HEK293 (cell line): ENCODE data around the gene RNF217.

ENCODE experiments used
- CTCF ChIA-PET: fragments of 350-600 bp; formaldehyde crosslinking; extraction: SDS; loops from one replicate; lab custom pipeline; 2021; ENCODE audit warnings: antibody characterized with exemption; lab: Yijun Ruan, JAX
- POLR2A ChIA-PET: fragments of 300-600 bp; formaldehyde crosslinking; extraction: SDS; loops from one replicate; lab custom pipeline; 2020; ENCODE audit warnings: antibody characterized with exemption, inconsistent platforms; lab: Yijun Ruan, JAX
- H3K27ac ChIP-seq: fragments of 200-500 bp; sonication (Bioruptor generic); 2 replicates; pipeline ENCODE4 v1.5.1; 2014; ENCODE audit warnings: low read depth, low read length, control low read depth, inconsistent platforms; ENCODE audit errors: extremely low read depth
- H3K36me3 ChIP-seq, 2 experiments: fragments of 200-500 bp in 1 of 2; sonication (Bioruptor generic) in 1 of 2; 1 replicate in 1 of 2; 2 replicates in 1 of 2; pipeline ENCODE4 v1.5.1; 2014 to 2017; ENCODE audit warnings: inconsistent platforms in 2 of 2, low read length in 2 of 2; ENCODE audit not compliant: control insufficient read depth in 2 of 2, insufficient read depth in 1 of 2
- H3K4me1 ChIP-seq: fragments of 200-500 bp; sonication (Bioruptor generic); 2 replicates; pipeline ENCODE4 v1.5.1; 2014; ENCODE audit warnings: mild to moderate bottlenecking, low read length, inconsistent platforms; ENCODE audit not compliant: control insufficient read depth, insufficient read depth
- H3K4me3 ChIP-seq: 2 replicates; pipeline ENCODE4 v1.5.1; 2011; ENCODE audit warnings: low read depth, mild to moderate bottlenecking, control low read depth, low read length, moderate library complexity
- H3K9me3 ChIP-seq: fragments of 200-500 bp; sonication (Bioruptor generic); 2 replicates; pipeline ENCODE4 v1.5.1; 2014; ENCODE audit warnings: low read depth, low read length, inconsistent platforms; ENCODE audit not compliant: control insufficient read depth, insufficient read depth
- BCL6B ChIP-seq: fragments of 450-650 bp; formaldehyde crosslinking; IDR thresholded peaks from 2 replicates; pipeline ENCODE4 v1.5.1; 2017; ENCODE audit warnings: missing biosample characterization, missing genetic modification characterization
- GLI2 ChIP-seq: fragments of 450-650 bp; formaldehyde crosslinking; IDR thresholded peaks from 2 replicates; pipeline ENCODE4; 2017; ENCODE audit warnings: missing biosample characterization, missing genetic modification characterization, low read depth, borderline replicate concordance
- IKZF3 ChIP-seq: fragments of 450-650 bp; IDR thresholded peaks from 2 replicates; pipeline ENCODE4 v1.5.0; 2018; ENCODE audit warnings: missing biosample characterization, mild to moderate bottlenecking, missing genetic modification characterization, moderate library complexity
- KLF1 ChIP-seq: fragments of 450-650 bp; formaldehyde crosslinking; IDR thresholded peaks from 2 replicates; pipeline ENCODE4 v1.5.1; 2016; ENCODE audit warnings: missing biosample characterization, missing genetic modification characterization
- KLF17 ChIP-seq: fragments of 450-650 bp; formaldehyde crosslinking; IDR thresholded peaks from 2 replicates; pipeline ENCODE4 v1.5.1; 2016; ENCODE audit warnings: missing biosample characterization, missing genetic modification characterization
- KLF7 ChIP-seq: fragments of 450-650 bp; formaldehyde crosslinking; IDR thresholded peaks from 2 replicates; pipeline ENCODE4 v1.5.1; 2016; ENCODE audit warnings: missing biosample characterization, missing genetic modification characterization, borderline replicate concordance
- OVOL3 ChIP-seq: fragments of 450-650 bp; formaldehyde crosslinking; IDR thresholded peaks from 2 replicates; pipeline ENCODE4 v1.5.1; 2016; ENCODE audit warnings: missing biosample characterization, missing genetic modification characterization
- PRDM10 ChIP-seq: fragments of 450-650 bp; formaldehyde crosslinking; IDR thresholded peaks from 2 replicates; pipeline ENCODE4 v1.5.1; 2016; ENCODE audit warnings: missing biosample characterization, missing genetic modification characterization
- PRDM2 ChIP-seq: fragments of 450-650 bp; formaldehyde crosslinking; IDR thresholded peaks from 2 replicates; pipeline ENCODE4 v1.5.1; 2016; ENCODE audit warnings: missing biosample characterization, missing genetic modification characterization, borderline replicate concordance
- SCRT2 ChIP-seq: fragments of 450-650 bp; formaldehyde crosslinking; IDR thresholded peaks from 2 replicates; pipeline ENCODE4 v1.5.1; 2016; ENCODE audit warnings: missing biosample characterization, missing genetic modification characterization
- YY2 ChIP-seq: fragments of 450-650 bp; formaldehyde crosslinking; IDR thresholded peaks from 2 replicates; pipeline ENCODE4 v1.5.1; 2016; ENCODE audit warnings: missing biosample characterization, missing genetic modification characterization
- ZNF398 ChIP-seq: fragments of 450-650 bp; formaldehyde crosslinking; IDR thresholded peaks from 2 replicates; pipeline ENCODE4 v1.5.1; 2017; ENCODE audit warnings: missing biosample characterization, missing genetic modification characterization
- ZNF623 ChIP-seq: fragments of 450-650 bp; formaldehyde crosslinking; IDR thresholded peaks from 2 replicates; pipeline ENCODE4 v1.5.1; 2016; ENCODE audit warnings: missing biosample characterization, missing genetic modification characterization
- ZNF645 ChIP-seq: fragments of 450-650 bp; formaldehyde crosslinking; IDR thresholded peaks from 2 replicates; pipeline ENCODE4; 2016; ENCODE audit warnings: missing biosample characterization, missing genetic modification characterization
- ZNF776 ChIP-seq: fragments of 450-650 bp; formaldehyde crosslinking; IDR thresholded peaks from 2 replicates; pipeline ENCODE4 v1.5.0; 2017; ENCODE audit warnings: missing biosample characterization, missing genetic modification characterization, borderline replicate concordance

Gene RNF217

GRCh38 chr6:125123468-125124048, 161.3 kb downstream of the RNF217 start (continued):
- TF ChIP-seq OVOL3 (tag by site-specific recombination) (no peak), PRDM2 (tag by site-specific recombination) (no peak), GLI2 (tag by site-specific recombination) (no peak), BCL6B (no peak), ZNF776 (no peak), ZNF645 (tag by site-specific recombination) (no peak), ZNF623 (tag by site-specific recombination) (no peak)
- TF ChIP-seq, all 188 proteins: peak for 0

- H3K27ac ChIP-seq, result peak overlapping the region; percentile 8; the same call in 1 of the 2 replicates
- TF ChIP-seq IKZF3 (tag by site-specific recombination), result no peak
- peak; percentile 35; the same call in 1 of the 2 replicates for TF ChIP-seq SCRT2
- TF ChIP-seq PRDM10, result peak; percentile 14; the same call in 1 of the 2 replicates
- no peak for TF ChIP-seq KLF7
- peak; percentile 41; the same call in 1 of the 2 replicates for TF ChIP-seq YY2
- peak; percentile 84 for TF ChIP-seq KLF17
- peak; percentile 76 for TF ChIP-seq ZNF398 (tag by site-specific recombination)
- peak; percentile 39; the same call in 1 of the 2 replicates for TF ChIP-seq KLF1 (tag by site-specific recombination)
- CTCF ChIA-PET, result interaction anchor here (0.5 to 4.2 kb wide), 7 partner anchors 8 to 1991 kb away, joined by 3 to 37 read pairs (median 3); no protein-coding TSS in a partner anchor
These were observed 161.9 kb downstream of the RNF217 start for GRCh38 chr6:125124049-125124669.

More at GRCh38 chr6:125124049-125124669, 161.9 kb downstream of the RNF217 start:
- no peaks in the 10 kb centered on the region for H3K36me3 ChIP-seq
- POLR2A ChIA-PET, result interaction anchor here (1.1 kb wide), 1 partner anchor 29 kb away, joined by 3 read pairs; the partner anchor contains the start of gene TPD52L1
- peaks cover 7% of the 10 kb centered on the region for H3K4me1 ChIP-seq
- H3K4me3 ChIP-seq, result no peak overlapping the region
- no peaks in the 10 kb centered on the region for H3K9me3 ChIP-seq
